Activated naive CD4-positive, alpha-beta T cell treated with anti-CD3 and anti-CD28 coated beads for 36 hours (primary cell): ENCODE results near the gene PTH. TPM values are rescaled to one million over a fixed set of nuclear protein-coding genes. Genes with fewer than 3 reads are reported as not detected.

Source experiments
- CTCF ChIA-PET: fragments of 350-600 bp; sonication (Branson Sonifier 250); formaldehyde crosslinking; loops from one replicate; lab custom pipeline; 2021; ENCODE audit warnings: antibody characterized with exemption; lab: Charles Lee
- DNase-seq: peaks from one replicate; pipeline ENCODE4 v3.0.0-alpha.2; 2020
- H3K27ac Mint-ChIP-seq: one replicate; pipeline ENCODE4 v1.8.0; 2021; ENCODE audit warnings: mild to moderate bottlenecking, mixed read lengths
- H3K27me3 Mint-ChIP-seq: one replicate; pipeline ENCODE4 v1.8.0; 2021; ENCODE audit warnings: low read depth, mixed read lengths
- H3K36me3 Mint-ChIP-seq: one replicate; pipeline ENCODE4 v1.8.0; 2021; ENCODE audit warnings: low read depth, mixed read lengths
- H3K4me1 Mint-ChIP-seq: one replicate; pipeline ENCODE4 v1.8.0; 2021; ENCODE audit warnings: low read depth, mixed read lengths
- H3K4me3 Mint-ChIP-seq: one replicate; pipeline ENCODE4 v1.8.0; 2021; ENCODE audit warnings: mild to moderate bottlenecking, moderate library complexity, mixed read lengths
- H3K9me3 Mint-ChIP-seq: one replicate; pipeline ENCODE4 v1.8.0; 2021; ENCODE audit warnings: mixed read lengths
- intact Hi-C: fragments of 100-400 bp; cut with micrococcal nuclease; formaldehyde crosslinking; loops from one replicate; pipeline ENCODE4 v1.15.1; 2023
- total RNA-seq, 2 experiments: library from RNA; stranded (reverse); gene quantifications; one replicate each; pipeline ENCODE4 v1.2.3, GENCODE V29; 2021

PTH gene
- total RNA-seq, 2 experiments from 2014 or later = not detected

DNA sequence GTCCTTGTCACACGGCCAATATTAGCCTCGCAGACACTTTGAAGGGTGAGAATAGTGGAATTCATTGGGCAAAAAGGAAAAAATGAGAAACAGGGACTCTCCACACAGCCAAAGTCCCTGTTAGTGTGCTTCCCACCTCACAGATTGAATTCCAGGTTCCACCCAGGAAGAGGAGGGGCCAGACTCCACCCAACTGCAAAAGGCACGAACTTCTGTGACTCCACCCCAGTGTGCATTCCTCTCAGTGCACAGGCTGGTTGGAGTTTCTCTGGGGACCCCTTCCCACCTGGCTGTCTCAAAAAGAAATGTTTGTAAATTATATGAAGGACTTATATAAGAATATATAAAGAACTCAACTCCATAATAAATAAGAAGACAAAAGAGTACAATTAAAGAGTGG, 20.7 kb downstream of the PTH start:
- H3K4me1 Mint-ChIP-seq = no peaks in the 10 kb centered on the region
- no peak overlapping the region for H3K27ac Mint-ChIP-seq
- no peaks in the 10 kb centered on the region for H3K36me3 Mint-ChIP-seq
- H3K9me3 Mint-ChIP-seq = no peaks in the 10 kb centered on the region
- no peak overlapping the region for H3K4me3 Mint-ChIP-seq
- DNase-seq = no peak
- CTCF ChIA-PET = interaction anchor here (1.1 kb wide), 1 partner anchor 10 kb away, joined by 3 read pairs; no protein-coding TSS in a partner anchor
- intact Hi-C loops = no loop called here
- peaks cover 15% of the 10 kb centered on the region for H3K27me3 Mint-ChIP-seq

DNA sequence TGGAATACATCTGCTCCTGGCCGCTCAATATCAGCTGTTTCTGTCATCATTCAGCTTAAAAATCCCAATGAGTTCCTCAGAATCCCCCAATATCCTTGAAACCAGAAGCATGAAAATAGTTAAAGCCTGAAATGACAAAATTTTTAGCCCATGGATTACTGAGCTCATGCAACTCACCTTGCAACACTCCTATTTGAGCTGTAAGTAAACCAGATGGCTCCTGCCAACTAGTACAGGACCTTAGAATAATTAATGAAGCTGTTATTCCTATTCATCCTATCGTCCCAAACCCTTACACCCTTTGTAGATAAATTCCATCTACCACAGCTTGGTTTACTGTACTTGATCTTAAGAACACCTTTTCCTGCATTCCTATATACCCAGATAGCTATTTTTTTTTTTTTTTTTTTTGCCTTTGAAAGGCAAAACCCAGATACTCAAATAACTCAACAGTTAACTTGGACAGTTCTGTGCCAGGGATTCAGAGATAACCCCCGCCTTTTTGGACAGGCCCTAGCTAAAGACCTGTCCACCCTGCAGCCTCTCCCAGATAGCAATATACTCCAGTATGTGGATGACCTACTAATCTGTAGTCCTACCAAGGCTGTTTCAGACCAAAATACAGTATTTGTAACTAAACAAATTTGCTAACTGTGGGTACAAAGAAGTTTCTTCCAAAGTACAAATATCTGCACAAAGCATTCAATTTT, 22.6 kb downstream of the PTH start:
- DNase-seq = no peak
- Mint-ChIP-seq H3K4me3 (no peak overlapping the region), H3K9me3 (no peaks in the 10 kb centered on the region), H3K4me1 (no peaks in the 10 kb centered on the region), H3K36me3 (no peaks in the 10 kb centered on the region), H3K27ac (no peak overlapping the region), H3K27me3 (peaks cover 5% of the 10 kb centered on the region)
- intact Hi-C loops = no loop called here
- CTCF ChIA-PET = interaction anchor here (0.7 to 1.0 kb wide), 3 partner anchors 14 to 480 kb away, joined by 3 to 5 read pairs (median 3); no protein-coding TSS in a partner anchor

DNA sequence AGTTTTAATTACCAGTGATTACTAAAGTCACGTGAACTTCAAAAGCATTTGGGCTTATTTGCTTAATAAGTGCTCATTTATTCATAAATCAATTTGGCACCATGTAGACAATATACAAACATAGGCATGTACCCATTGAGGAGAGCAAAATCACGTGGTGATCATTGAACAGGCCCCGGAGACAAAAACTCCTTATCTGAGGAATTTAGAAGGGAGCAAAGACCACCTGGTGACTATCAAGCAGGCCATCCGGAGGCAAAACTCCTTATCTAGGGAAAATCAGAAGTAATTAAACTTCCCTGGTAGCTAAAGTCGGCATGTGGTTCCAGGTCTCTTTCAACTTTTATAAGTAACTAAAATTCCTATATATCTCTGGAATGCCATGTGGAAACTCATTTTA, 27.0 kb downstream of the PTH start:
- H3K9me3 Mint-ChIP-seq = no peaks in the 10 kb centered on the region
- no peak for DNase-seq
- no peak overlapping the region for H3K27ac Mint-ChIP-seq
- intact Hi-C loops = loop anchor here (5.0 kb wide), 1 partner anchor 116 kb away; no protein-coding TSS in a partner anchor
- peaks cover 3% of the 10 kb centered on the region for H3K27me3 Mint-ChIP-seq
- peaks cover 5% of the 10 kb centered on the region for H3K4me1 Mint-ChIP-seq
- H3K4me3 Mint-ChIP-seq = no peak overlapping the region
- CTCF ChIA-PET = no interaction called here
- no peaks in the 10 kb centered on the region for H3K36me3 Mint-ChIP-seq

DNA sequence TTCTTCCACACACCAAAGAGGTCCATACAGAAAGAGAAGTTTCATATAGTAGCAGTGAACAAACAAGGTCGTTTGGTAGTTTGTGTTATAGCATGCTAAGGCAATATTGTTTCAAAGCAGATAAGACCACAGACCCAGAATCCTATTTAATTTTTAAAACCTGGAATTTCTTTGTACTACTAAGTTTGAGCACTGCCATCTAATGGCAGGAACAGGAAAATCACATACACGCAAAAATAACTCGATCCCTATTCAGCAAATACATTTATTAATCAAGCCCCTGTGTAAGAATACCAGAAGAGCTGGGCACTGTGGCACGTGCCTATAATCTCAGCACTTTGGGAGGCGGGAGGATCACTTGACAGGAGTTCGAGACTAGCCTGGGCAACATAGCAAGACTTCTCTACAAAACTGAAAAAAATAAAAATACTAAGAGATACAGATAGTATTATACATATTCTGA, 29.9 kb downstream of the PTH start:
- peaks cover 3% of the 10 kb centered on the region for H3K27me3 Mint-ChIP-seq
- CTCF ChIA-PET = interaction anchor here (0.8 to 3.4 kb wide), 8 partner anchors 9 to 84 kb away, joined by 3 to 20 read pairs (median 6); no protein-coding TSS in a partner anchor
- peaks cover 17% of the 10 kb centered on the region for H3K4me1 Mint-ChIP-seq
- H3K4me3 Mint-ChIP-seq = no peak overlapping the region
- H3K36me3 Mint-ChIP-seq = peaks cover 4% of the 10 kb centered on the region
- H3K9me3 Mint-ChIP-seq = no peaks in the 10 kb centered on the region
- H3K27ac Mint-ChIP-seq = no peak overlapping the region
- intact Hi-C loops = loop anchor here (2.0 to 5.0 kb wide), 2 partner anchors 114 to 501 kb away; no protein-coding TSS in a partner anchor
- DNase-seq = no peak

DNA sequence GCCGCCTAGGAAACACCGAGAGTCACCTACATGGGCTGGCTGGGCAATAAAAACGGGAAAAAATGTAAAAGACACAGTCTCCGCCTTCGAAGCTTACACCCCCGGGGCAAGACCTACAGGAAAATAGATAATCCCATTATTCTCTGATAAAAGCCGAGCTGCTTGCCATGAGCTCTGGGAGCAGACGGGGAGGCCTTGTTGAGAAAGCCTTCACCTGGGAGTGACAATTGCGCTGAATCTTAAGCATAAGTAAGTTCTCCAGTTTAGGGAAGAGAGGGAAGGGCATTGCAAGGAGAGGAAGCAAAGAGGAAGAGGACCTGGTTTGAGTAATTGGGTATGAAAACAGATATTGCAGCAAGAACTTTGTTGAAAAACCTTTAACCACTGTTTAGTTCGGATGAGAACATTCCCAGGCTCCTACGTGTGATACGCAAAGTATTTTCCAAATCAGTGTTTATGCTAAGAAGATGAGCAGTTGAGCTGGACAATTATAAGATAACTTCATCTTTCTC, 32.0 kb downstream of the PTH start:
- intact Hi-C loops = loop anchor here (1.0 to 2.0 kb wide), 7 partner anchors 35 to 405 kb away; partner anchors contain the start of genes BMAL1 and FAR1
- CTCF ChIA-PET = interaction anchor here (3.0 to 3.4 kb wide), 2 partner anchors 21 to 24 kb away, joined by 9 to 20 read pairs; no protein-coding TSS in a partner anchor

DNA sequence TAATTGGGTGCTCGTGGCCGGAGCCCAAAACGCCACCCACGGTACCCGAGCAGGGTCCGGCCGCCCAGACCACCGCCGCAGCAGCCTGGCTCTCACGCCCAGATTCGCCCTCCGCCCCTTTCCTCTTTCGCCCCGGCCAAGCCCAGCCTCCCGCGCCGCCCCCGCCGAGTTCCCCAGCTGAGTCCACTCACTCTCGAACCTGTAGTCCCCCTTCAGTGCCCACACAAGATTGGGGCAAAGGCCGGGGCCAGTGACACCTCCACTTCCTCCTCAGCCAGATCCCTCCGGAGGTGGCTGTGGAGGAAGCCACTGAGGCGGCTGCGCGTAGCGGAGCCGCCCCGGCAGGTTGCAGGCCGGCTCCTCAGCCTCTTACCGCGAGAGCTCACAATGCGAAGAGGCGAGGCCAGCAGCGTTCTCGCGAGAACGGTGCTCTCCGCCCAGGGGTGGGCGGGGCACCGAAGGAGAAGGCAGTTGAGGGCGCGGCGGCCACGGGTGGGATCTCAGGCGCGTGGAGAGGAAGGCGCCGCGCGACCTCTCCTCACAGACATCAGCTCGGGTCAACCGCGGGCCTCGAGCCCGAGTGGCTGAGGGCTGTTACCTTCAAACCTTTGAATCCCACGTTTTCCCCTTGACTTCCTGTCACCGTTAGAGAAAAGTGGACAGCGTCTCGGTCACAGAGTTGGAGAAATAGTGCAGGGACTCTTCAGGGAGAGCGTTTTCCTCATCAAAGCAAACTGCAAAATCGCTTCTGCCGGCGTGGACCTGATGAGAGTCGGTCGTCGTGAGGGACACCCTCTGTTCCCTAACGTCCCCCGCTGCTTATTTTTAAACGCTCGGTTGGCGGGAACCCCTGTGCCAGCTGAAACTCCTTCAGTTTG, 32.7 kb downstream of the PTH start, which contains the start of gene BTBD10:
BTBD10 (minus strand) TSS at position 322 of the 878 bp plus-strand sequence. CDS start 18,098 bp downstream, outside the sequence.
- Mint-ChIP-seq H3K4me3 (peak within 1 kb of the TSS; percentile 99), H3K27ac (peak within 1 kb of the TSS; percentile 96), H3K27me3 (no peaks in the 10 kb centered on the region), H3K4me1 (peaks cover 33% of the 10 kb centered on the region), H3K9me3 (no peaks in the 10 kb centered on the region), H3K36me3 (peaks cover 11% of the 10 kb centered on the region)
- CTCF ChIA-PET = interaction anchor here (0.8 to 3.4 kb wide), 3 partner anchors 15 to 204 kb away, joined by 3 to 20 read pairs (median 3); no protein-coding TSS in a partner anchor
- DNase-seq = peak; percentile 94
- intact Hi-C loops = loop anchor here (1.0 to 2.0 kb wide), 7 partner anchors 34 to 406 kb away; partner anchors contain the start of genes BMAL1 and FAR1

More for the DNA sequence above, 32.0 kb downstream of the PTH start:
- H3K9me3 Mint-ChIP-seq = no peaks in the 10 kb centered on the region
- peak overlapping the region; percentile 99 for H3K4me3 Mint-ChIP-seq
- H3K4me1 Mint-ChIP-seq = peaks cover 28% of the 10 kb centered on the region
- H3K27ac Mint-ChIP-seq = peak overlapping the region; percentile 96
- peaks cover 11% of the 10 kb centered on the region for H3K36me3 Mint-ChIP-seq
- DNase-seq = no peak
- H3K27me3 Mint-ChIP-seq = no peaks in the 10 kb centered on the region

DNA sequence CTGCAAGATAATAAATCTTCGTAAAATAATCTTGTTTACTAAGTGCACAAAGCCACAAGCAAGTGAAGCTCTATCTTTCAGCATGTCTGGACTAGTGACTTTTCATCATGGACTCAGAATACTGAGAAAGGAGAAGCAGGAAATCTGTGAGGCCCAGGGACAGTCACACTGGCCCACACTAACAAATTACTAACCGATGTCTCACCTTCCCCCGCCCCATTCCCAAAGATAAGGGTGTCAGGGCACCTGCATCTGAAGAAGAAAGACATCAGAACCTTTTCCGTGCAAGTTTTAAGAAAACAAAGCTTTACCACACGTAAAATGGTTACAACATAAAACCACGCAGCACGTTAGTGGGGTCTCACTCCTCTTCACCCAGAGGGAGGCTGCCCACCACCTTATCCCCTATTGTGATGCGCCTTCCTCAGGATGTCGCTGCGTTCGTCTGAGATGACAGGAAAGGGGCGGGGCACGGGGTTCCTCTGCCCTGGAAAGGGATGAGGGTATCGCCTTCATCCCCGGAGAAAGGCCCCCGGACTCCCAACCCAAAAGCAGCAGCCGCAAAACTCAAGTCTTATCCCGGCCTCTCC, 33.4 kb downstream of the PTH start:
- CTCF ChIA-PET = interaction anchor here (0.8 to 1.3 kb wide), 2 partner anchors 15 to 205 kb away, joined by 3 read pairs; no protein-coding TSS in a partner anchor
- peaks cover 33% of the 10 kb centered on the region for H3K4me1 Mint-ChIP-seq
- H3K9me3 Mint-ChIP-seq = no peaks in the 10 kb centered on the region
- peak; percentile 71 for DNase-seq
- H3K36me3 Mint-ChIP-seq = peaks cover 11% of the 10 kb centered on the region
- H3K4me3 Mint-ChIP-seq = peak overlapping the region; percentile 99
- intact Hi-C loops = loop anchor here (2.0 kb wide), 3 partner anchors 34 to 124 kb away; no protein-coding TSS in a partner anchor
- H3K27me3 Mint-ChIP-seq = no peaks in the 10 kb centered on the region
- peak overlapping the region; percentile 96 for H3K27ac Mint-ChIP-seq

DNA sequence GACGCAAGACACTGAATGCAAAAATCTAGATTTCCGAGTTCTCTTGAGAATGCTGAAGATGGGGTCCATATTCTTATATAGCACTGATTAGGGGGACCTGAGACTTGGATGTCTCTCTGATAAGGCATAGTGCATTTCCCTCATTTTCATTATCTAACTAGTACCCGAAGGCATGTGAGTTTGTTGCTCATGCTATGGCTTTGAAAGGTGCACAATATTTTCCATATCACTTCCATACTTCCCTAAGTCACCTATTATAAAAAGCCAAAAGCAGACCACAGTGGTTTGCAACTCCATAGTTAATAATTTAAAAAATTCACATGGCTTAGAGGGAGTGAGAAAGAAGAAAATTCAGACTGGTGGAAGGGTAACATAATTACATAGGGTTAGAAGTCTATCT, 34.5 kb downstream of the PTH start:
- Mint-ChIP-seq H3K4me3 (no peak overlapping the region), H3K4me1 (peaks cover 33% of the 10 kb centered on the region), H3K27ac (no peak overlapping the region), H3K27me3 (no peaks in the 10 kb centered on the region), H3K9me3 (no peaks in the 10 kb centered on the region), H3K36me3 (peaks cover 11% of the 10 kb centered on the region)
- CTCF ChIA-PET = no interaction called here
- intact Hi-C loops = no loop called here
- DNase-seq = no peak

DNA sequence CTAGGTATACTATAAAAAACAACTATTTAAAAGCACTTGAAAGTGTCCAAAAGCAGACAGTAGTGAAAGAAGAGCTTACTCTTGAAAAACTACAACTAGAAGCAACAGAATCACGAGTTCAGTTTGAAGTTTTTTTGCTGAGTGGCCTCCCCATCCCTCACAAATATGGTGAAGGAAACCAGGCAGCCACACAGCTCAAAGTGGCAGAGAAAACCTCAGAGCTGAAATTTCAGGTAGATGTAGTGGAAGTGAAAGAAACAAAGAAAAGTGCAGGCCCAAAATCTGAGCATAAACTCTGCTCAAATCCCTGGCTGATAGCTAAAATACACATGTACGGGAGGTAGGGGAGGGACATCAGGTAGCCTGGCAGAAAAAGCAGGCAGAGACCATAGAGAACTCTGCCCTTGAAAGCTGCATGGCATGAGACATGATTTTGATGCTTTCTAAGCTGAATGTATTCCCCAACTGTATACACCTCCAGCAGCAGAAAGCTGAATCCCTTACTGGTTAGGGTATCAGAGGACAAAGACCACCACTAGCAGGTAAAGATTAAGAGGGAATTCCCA, 44.9 kb downstream of the PTH start:
- H3K4me3 Mint-ChIP-seq = no peak overlapping the region
- no peak for DNase-seq
- peaks cover 15% of the 10 kb centered on the region for H3K36me3 Mint-ChIP-seq
- CTCF ChIA-PET = interaction anchor here (0.8 kb wide), 1 partner anchor 37 kb away, joined by 3 read pairs; no protein-coding TSS in a partner anchor
- peaks cover 13% of the 10 kb centered on the region for H3K9me3 Mint-ChIP-seq
- H3K27ac Mint-ChIP-seq = no peak overlapping the region
- intact Hi-C loops = loop anchor here (2.0 kb wide), 1 partner anchor 14 kb away; no protein-coding TSS in a partner anchor
- no peaks in the 10 kb centered on the region for H3K27me3 Mint-ChIP-seq
- peaks cover 30% of the 10 kb centered on the region for H3K4me1 Mint-ChIP-seq

DNA sequence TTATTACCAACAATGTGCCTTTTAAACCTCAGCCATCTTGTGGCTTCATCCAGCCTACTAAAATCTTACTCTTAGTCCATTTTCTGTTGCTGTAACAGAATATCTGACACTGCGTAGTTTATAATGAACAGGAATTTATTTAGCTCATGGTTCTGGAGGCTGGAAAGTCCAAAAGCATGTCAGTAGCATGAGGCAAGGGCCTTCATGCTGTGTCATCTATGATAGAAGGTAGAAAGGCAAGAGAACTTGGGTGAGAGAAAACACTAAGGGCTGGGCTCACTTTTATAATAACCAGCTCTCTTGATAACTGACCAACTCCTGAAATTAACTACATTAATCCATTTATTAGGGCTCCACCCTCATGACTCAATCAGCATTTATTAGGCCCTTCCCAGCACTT, 46.3 kb downstream of the PTH start:
- no peak for DNase-seq
- CTCF ChIA-PET = no interaction called here
- Mint-ChIP-seq H3K27ac (no peak overlapping the region), H3K4me3 (no peak overlapping the region), H3K36me3 (peaks cover 15% of the 10 kb centered on the region), H3K27me3 (no peaks in the 10 kb centered on the region), H3K4me1 (peaks cover 36% of the 10 kb centered on the region), H3K9me3 (peaks cover 13% of the 10 kb centered on the region)
- intact Hi-C loops = no loop called here

DNA sequence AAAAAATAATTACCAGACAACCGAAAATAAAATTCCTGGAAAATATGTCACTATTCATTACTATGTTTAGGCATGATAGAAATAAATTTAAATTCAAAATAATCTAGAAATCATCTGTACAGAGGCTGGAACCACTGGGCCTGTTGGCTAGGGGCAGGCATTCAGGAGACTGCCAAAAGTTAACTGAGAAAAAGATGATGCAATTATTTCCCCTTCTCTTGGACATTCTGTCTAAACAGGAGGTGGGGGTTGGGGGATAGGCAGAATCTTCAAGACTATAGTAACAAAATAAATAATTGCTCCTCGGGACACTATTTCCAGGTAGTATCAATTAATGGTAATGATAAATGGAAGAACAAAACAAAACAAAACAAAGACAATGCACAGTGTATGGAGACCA, 46.9 kb downstream of the PTH start:
- peaks cover 14% of the 10 kb centered on the region for H3K36me3 Mint-ChIP-seq
- H3K4me1 Mint-ChIP-seq = peaks cover 36% of the 10 kb centered on the region
- CTCF ChIA-PET = no interaction called here

More for the DNA sequence above, 46.9 kb downstream of the PTH start:
- H3K9me3 Mint-ChIP-seq = peaks cover 13% of the 10 kb centered on the region
- intact Hi-C loops = no loop called here
- H3K27ac Mint-ChIP-seq = no peak overlapping the region
- no peak for DNase-seq
- no peak overlapping the region for H3K4me3 Mint-ChIP-seq
- H3K27me3 Mint-ChIP-seq = no peaks in the 10 kb centered on the region
